IMR-90 (cell line): Measurements from ENCODE around the gene HES6. TPM values are rescaled to one million over a fixed set of nuclear protein-coding genes. Genes with fewer than 3 reads are reported as not detected.

Experiments used
- ATAC-seq: fragments of 200-7000 bp; cut with Tn5 transposase; 2 replicates; pipeline ENCODE4 v1.9.1; 2020; ENCODE audit warnings: low read depth, mild to moderate bottlenecking, moderate library complexity
- BruUV-seq: library from RNA; stranded (reverse); fragments of 400-500 nt; replicated peaks from 2 replicates; lab custom pipeline; 2021; lab: Mats Ljungman, UMichigan
- CTCF ChIA-PET: fragments of 300-600 bp; formaldehyde crosslinking; extraction: SDS; loops from one replicate; lab custom pipeline; 2021; ENCODE audit warnings: antibody characterized with exemption; lab: Yijun Ruan, JAX
- POLR2A ChIA-PET: fragments of 300-600 bp; sonication (Branson Sonifier 250); formaldehyde crosslinking; loops from one replicate; lab custom pipeline; 2022; ENCODE audit warnings: antibody characterized with exemption; ENCODE audit not compliant: unreplicated experiment; lab: Charles Lee
- DNase-seq: peaks from one replicate; pipeline ENCODE4 v3.0.0; 2013
- H2AFZ ChIP-seq: replicated peaks from 2 replicates; pipeline ENCODE3; 2013; ENCODE audit warnings: low read length, mild to moderate bottlenecking; ENCODE audit not compliant: poor library complexity
- H2AK5ac ChIP-seq: 2 replicates; pipeline ENCODE4 v1.6.1; 2013; ENCODE audit warnings: low read depth, low read length, inconsistent platforms
- H2AK9ac ChIP-seq: replicated peaks from 2 replicates; pipeline ENCODE3; 2013; ENCODE audit warnings: mild to moderate bottlenecking, low read depth, low read length, moderate library complexity; ENCODE audit not compliant: poor library complexity
- H2BK120ac ChIP-seq: 2 replicates; pipeline ENCODE4 v1.6.1; 2013; ENCODE audit warnings: low read depth, low read length, inconsistent platforms
- H2BK15ac ChIP-seq: 3 replicates; pipeline ENCODE4 v1.6.1; 2013; ENCODE audit warnings: low read depth, low read length, inconsistent platforms
- H2BK20ac ChIP-seq: 2 replicates; pipeline ENCODE4 v1.6.1; 2013; ENCODE audit warnings: low read depth, mild to moderate bottlenecking, inconsistent platforms, low read length, moderate library complexity
- H2BK5ac ChIP-seq: 2 replicates; pipeline ENCODE4 v1.6.1; 2013; ENCODE audit warnings: mild to moderate bottlenecking, low read depth, low read length, inconsistent platforms; ENCODE audit not compliant: poor library complexity, severe bottlenecking
- H3K14ac ChIP-seq: replicated peaks from 2 replicates; pipeline ENCODE4 v1.6.1; 2013; ENCODE audit warnings: low read depth, low read length, inconsistent platforms
- H3K18ac ChIP-seq: 2 replicates; pipeline ENCODE4 v1.6.1; 2013; ENCODE audit warnings: low read depth, low read length, control low read depth
- H3K23ac ChIP-seq: 2 replicates; pipeline ENCODE4 v1.6.1; 2013; ENCODE audit warnings: low read depth, low read length, inconsistent platforms
- H3K27ac ChIP-seq: 2 replicates; pipeline ENCODE4 v1.5.1; 2013; ENCODE audit warnings: mild to moderate bottlenecking, control low read depth, low read length; ENCODE audit not compliant: insufficient read depth
- H3K27me3 ChIP-seq: 2 replicates; pipeline ENCODE4 v1.6.1; 2013; ENCODE audit warnings: low read length; ENCODE audit not compliant: control insufficient read depth, insufficient read depth
- H3K36me3 ChIP-seq: 2 replicates; pipeline ENCODE4 v1.6.1; 2013; ENCODE audit warnings: low read length, mixed read lengths; ENCODE audit not compliant: control insufficient read depth, insufficient read depth
- H3K4ac ChIP-seq: 2 replicates; pipeline ENCODE4 v1.6.1; 2013; ENCODE audit warnings: low read depth, low read length, inconsistent platforms
- H3K4me1 ChIP-seq: 2 replicates; pipeline ENCODE4 v1.6.1; 2013; ENCODE audit warnings: low read length, mixed read lengths; ENCODE audit not compliant: control insufficient read depth, insufficient read depth
- H3K4me2 ChIP-seq: 2 replicates; pipeline ENCODE4 v1.6.1; 2013; ENCODE audit warnings: low read depth, mild to moderate bottlenecking, control low read depth, low read length, moderate library complexity
- H3K4me3 ChIP-seq: 2 replicates; pipeline ENCODE4 v1.5.1; 2013; ENCODE audit warnings: low read depth, mild to moderate bottlenecking, control low read depth, low read length, moderate library complexity; ENCODE audit not compliant: insufficient read depth
- H3K56ac ChIP-seq: 2 replicates; pipeline ENCODE4 v1.6.1; 2013; ENCODE audit warnings: low read length, inconsistent platforms; ENCODE audit not compliant: insufficient read depth; ENCODE audit errors: extremely low read depth
- H3K79me1 ChIP-seq, 2 experiments: 2 replicates each; pipeline ENCODE4 v1.6.1; 2013; ENCODE audit warnings: low read length in 2 of 2, inconsistent platforms in 1 of 2, low read depth in 1 of 2
- H3K9ac ChIP-seq: 2 replicates; pipeline ENCODE4 v1.6.1; 2013; ENCODE audit warnings: low read depth, low read length, control low read depth
- H3K9me1 ChIP-seq: 2 replicates; pipeline ENCODE4 v1.6.1; 2013; ENCODE audit warnings: low read length, inconsistent platforms; ENCODE audit not compliant: insufficient read depth
- H3K9me3 ChIP-seq: 2 replicates; pipeline ENCODE4 v1.6.1; 2013; ENCODE audit warnings: low read length; ENCODE audit not compliant: control insufficient read depth, insufficient read depth
- H4K20me1 ChIP-seq: 2 replicates; pipeline ENCODE4 v1.6.1; 2013; ENCODE audit warnings: low read length, inconsistent platforms; ENCODE audit not compliant: insufficient read depth
- H4K5ac ChIP-seq: 2 replicates; pipeline ENCODE4 v1.6.1; 2013; ENCODE audit warnings: mild to moderate bottlenecking, low read depth, low read length, control low read depth
- H4K8ac ChIP-seq, 2 experiments: 2 replicates each; pipeline ENCODE4 v1.6.1; 2013; ENCODE audit warnings: low read depth in 2 of 2, low read length in 2 of 2, control low read depth in 1 of 2, inconsistent platforms in 1 of 2
- H4K91ac ChIP-seq: 2 replicates; pipeline ENCODE4 v1.6.1; 2013; ENCODE audit warnings: low read depth, low read length, inconsistent platforms; ENCODE audit not compliant: insufficient read depth
- BHLHE40 ChIP-seq: fragments of 150-350 bp; IDR thresholded peaks from 2 replicates; pipeline ENCODE4 v1.6.1; 2016; ENCODE audit warnings: mild to moderate bottlenecking, low read depth, low read length
- CEBPB ChIP-seq: IDR thresholded peaks from 2 replicates; pipeline ENCODE4 v1.6.1; 2012; ENCODE audit warnings: low read depth, low read length, improper control_type of control experiment
- CHD1 ChIP-seq: IDR thresholded peaks from 2 replicates; pipeline ENCODE4 v1.6.1; 2012; ENCODE audit warnings: low read depth, low read length, improper control_type of control experiment
- CTCF ChIP-seq: conservative IDR thresholded peaks from 2 replicates; pipeline ENCODE4 v1.5.1; 2012; ENCODE audit warnings: mild to moderate bottlenecking, low read depth, low read length, improper control_type of control experiment
- ELK1 ChIP-seq: fragments of 150-350 bp; IDR thresholded peaks from 2 replicates; pipeline ENCODE4 v1.6.1; 2016; ENCODE audit warnings: low read depth, mild to moderate bottlenecking, low read length, moderate library complexity, borderline replicate concordance
- FOS ChIP-seq: fragments of 150-350 bp; IDR thresholded peaks from 2 replicates; pipeline ENCODE4 v1.6.1; 2016; ENCODE audit warnings: low read depth, low read length
- MAFK ChIP-seq: IDR thresholded peaks from 2 replicates; pipeline ENCODE4 v1.6.1; 2012; ENCODE audit warnings: low read depth, low read length, improper control_type of control experiment
- MAZ ChIP-seq: IDR thresholded peaks from 2 replicates; pipeline ENCODE4 v1.6.1; 2012; ENCODE audit warnings: low read depth, mild to moderate bottlenecking, low read length, improper control_type of control experiment, moderate library complexity, borderline replicate concordance
- MXI1 ChIP-seq: IDR thresholded peaks from 2 replicates; pipeline ENCODE4 v1.6.1; 2012; ENCODE audit warnings: low read depth, mild to moderate bottlenecking, low read length, moderate library complexity, borderline replicate concordance
- POLR2A ChIP-seq: IDR thresholded peaks from 2 replicates; pipeline ENCODE4 v1.6.1; 2012; ENCODE audit warnings: mild to moderate bottlenecking, low read depth, low read length
- RAD21 ChIP-seq: IDR thresholded peaks from 2 replicates; pipeline ENCODE4 v1.6.1; 2012; ENCODE audit warnings: low read length, improper control_type of control experiment
- RCOR1 ChIP-seq: IDR thresholded peaks from 2 replicates; pipeline ENCODE4 v1.6.1; 2012; ENCODE audit warnings: mild to moderate bottlenecking, low read length, improper control_type of control experiment; ENCODE audit not compliant: insufficient replicate concordance
- RFX5 ChIP-seq: IDR thresholded peaks from 2 replicates; pipeline ENCODE4 v1.8.0; 2012; ENCODE audit warnings: low read depth, mild to moderate bottlenecking, low read length, moderate library complexity
- USF2 ChIP-seq: fragments of 150-350 bp; IDR thresholded peaks from 2 replicates; pipeline ENCODE4 v1.6.1; 2017; ENCODE audit warnings: mild to moderate bottlenecking, antibody characterized with exemption, low read length, low read depth
- WGBS, 2 experiments: methylation state at CpG; one replicate each; pipeline versions ENCODE4 v1.1.5 to v1.1.7; 2013; ENCODE audit warnings: missing lambda C conversion rate in 2 of 2; ENCODE audit not compliant: insufficient read length in 1 of 2; ENCODE audit errors: extremely low coverage in 2 of 2; 5-methylcytosine and 5-hydroxymethylcytosine counted together
- dilution Hi-C: fragments of 300-500 bp; cut with HindIII; formaldehyde crosslinking; loops from one replicate; pipeline ENCODE4 v1.14.3; 2018; ENCODE audit warnings: low sequenced_read_pairs; ENCODE audit not compliant: unreplicated experiment
- in situ Hi-C: fragments of 300-500 bp; cut with MboI; formaldehyde crosslinking; loops from 3 replicates; pipeline ENCODE4 v1.14.3; 2019; ENCODE audit warnings: low sequenced_read_pairs, inconsistent platforms, mixed read lengths
- intact Hi-C: fragments of 100-400 bp; cut with micrococcal nuclease; formaldehyde crosslinking; loops from 2 replicates; pipeline ENCODE4 v1.10.0; 2022
- polyA plus RNA-seq, 3 experiments: library from polyadenylated mRNA; depleted of rRNA; stranded (reverse); fragments of >200 nt; gene quantifications; 2 replicates each; pipeline ENCODE4 v1.2.3, GENCODE V29; 2012; ENCODE audit warnings: low replicate concordance in 1 of 3
- total RNA-seq: library from RNA; depleted of rRNA; stranded (reverse); fragments of >200 nt; gene quantifications from 2 replicates; pipeline ENCODE4 v1.2.3, GENCODE V29; 2012

Gene HES6
- total and polyA plus RNA-seq, 2 of the 4 experiments (the other 2 are of a cell fraction), result 1.3 to 3.3 TPM

- Histone ChIP-seq H3K4me2 (no peak overlapping the region), H3K56ac (no peak overlapping the region), H3K23ac (no peak overlapping the region), H4K5ac (no peak overlapping the region), H2BK120ac (no peak overlapping the region), H3K79me1 (no peaks in the 10 kb centered on the region), H4K8ac (no peak overlapping the region), H3K27me3 (no peaks in the 10 kb centered on the region), H3K9ac (no peak overlapping the region), H3K4me1 (peaks cover 5% of the 10 kb centered on the region; the same call in 1 of the 2 replicates), H2BK20ac (no peak overlapping the region), H3K4ac (no peak overlapping the region), H3K9me1 (no peaks in the 10 kb centered on the region), H2AFZ (no peak overlapping the region), H4K20me1 (0 out of 2 replicates have a peak, but pooled peaks cover 4% of the 10 kb centered on the region), H2AK5ac (no peak overlapping the region), H3K9me3 (no peaks in the 10 kb centered on the region), H3K4me3 (no peak overlapping the region), H3K18ac (no peak overlapping the region), H3K27ac (no peak overlapping the region), H3K36me3 (peaks cover 19% of the 10 kb centered on the region), H2AK9ac (no peak overlapping the region), H3K14ac (no peak overlapping the region), H2BK15ac (no peak overlapping the region), H2BK5ac (no peak overlapping the region), H4K91ac (no peak overlapping the region)
- no peak for ATAC-seq
- ChIA-PET CTCF (no interaction called here), POLR2A (no interaction called here)
- intact Hi-C loops, result no loop called here
- no peak for DNase-seq
- 60% methylated on average over 1 of the region's 15 CpGs; no CpG with 5 or more reads in 1 of the 2 experiments for WGBS, 2 experiments
- dilution Hi-C loops, result no loop called here
- in situ Hi-C loops, result no loop called here
- TF ChIP-seq CHD1, result no peak
- TF ChIP-seq USF2, result no peak
- no peak for TF ChIP-seq RAD21
- TF ChIP-seq RFX5, result no peak
- no peak for TF ChIP-seq CEBPB
- TF ChIP-seq ELK1, result no peak
- no peak for TF ChIP-seq FOS
- TF ChIP-seq MXI1, result no peak
- TF ChIP-seq RCOR1, result no peak
- TF ChIP-seq POLR2A, result no peak
- no peak for TF ChIP-seq CTCF
- no peak for TF ChIP-seq MAFK
- no peak for TF ChIP-seq MAZ
- no peak for TF ChIP-seq BHLHE40
- no TSS peak for BruUV-seq
Observed at GRCh38 chr2:238257786-238258700, 18.2 kb upstream of the HES6 start.
